Activated T-cell treated with anti-CD3 and anti-CD28 coated beads for 24 hours (primary cell): ENCODE measurements around the gene IGSF22.

Source experiments
- DNase-seq: peaks from one replicate; pipeline ENCODE4 v3.0.0-alpha.2; 2020; ENCODE audit warnings: low read depth

Gene IGSF22

DNA sequence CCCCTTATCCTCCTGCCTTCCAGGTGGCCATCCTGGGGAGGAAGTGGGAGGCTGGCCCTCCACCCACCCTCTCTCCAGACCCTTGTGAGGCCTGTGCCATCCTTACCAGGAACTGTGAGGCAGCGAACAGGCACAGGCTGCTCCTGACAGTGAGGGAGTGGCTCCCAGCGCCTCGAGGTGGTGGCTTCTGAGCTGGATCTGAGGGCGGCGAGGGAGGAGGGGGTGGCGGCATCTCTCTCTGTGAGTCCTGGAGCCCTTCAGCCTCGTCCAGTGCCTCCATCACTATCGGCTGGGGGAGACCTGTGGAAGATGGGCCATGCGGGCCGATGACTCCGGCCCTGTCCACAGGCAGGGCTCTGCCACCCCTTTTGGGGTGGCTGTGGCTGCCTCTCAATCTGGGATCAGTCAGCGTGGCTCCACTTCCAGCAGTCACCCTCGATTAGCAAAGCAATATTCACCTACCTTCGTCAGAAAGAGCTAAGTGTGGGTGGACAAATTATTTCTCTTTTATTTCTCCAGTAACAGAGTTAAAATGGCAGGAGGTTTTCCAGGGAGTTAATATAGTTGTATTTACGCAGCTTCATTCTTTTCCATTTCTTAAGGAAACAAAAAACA, 18.0 kb upstream of the IGSF22 start:
- DNase-seq = no peak

DNA sequence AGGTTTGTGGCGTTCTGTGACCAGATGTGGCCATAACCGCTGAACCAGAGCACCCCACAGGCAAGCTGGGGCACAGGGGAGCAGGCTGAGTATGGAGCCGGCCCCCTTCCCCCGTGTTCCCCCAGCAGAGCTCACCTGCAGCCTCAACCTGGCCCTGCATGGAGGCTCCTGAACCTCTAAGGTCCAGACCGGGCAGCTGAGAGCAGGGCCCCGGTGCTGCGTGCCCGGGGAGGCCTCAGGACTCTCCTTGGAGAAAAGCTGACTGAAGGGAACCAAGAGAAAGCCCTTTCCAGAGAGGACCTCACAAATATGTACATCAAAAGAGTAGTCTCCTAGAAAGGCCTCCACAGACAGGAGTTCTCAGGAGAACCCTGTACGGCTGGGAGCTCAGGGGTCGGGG, 17.4 kb upstream of the IGSF22 start:
- no peak for DNase-seq

DNA sequence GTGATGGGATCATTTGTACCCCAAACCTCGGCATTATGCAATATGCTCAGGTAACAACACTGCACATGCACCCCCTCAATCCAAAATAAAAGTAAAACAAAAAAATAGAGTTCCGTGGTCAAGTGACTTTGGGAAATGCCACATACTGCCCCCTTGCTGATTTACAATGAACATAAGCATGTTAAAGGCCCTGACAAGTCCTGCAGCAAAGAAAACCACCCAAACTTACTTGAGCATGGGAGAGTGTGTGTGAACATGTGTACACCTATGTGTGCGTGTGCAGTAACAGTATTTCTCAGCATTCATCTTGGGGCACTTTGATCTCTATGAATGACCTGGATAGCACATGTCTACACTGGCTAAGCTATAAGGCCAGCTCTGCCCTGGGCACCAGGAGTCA, 15.8 kb upstream of the IGSF22 start:
- DNase-seq = no peak

DNA sequence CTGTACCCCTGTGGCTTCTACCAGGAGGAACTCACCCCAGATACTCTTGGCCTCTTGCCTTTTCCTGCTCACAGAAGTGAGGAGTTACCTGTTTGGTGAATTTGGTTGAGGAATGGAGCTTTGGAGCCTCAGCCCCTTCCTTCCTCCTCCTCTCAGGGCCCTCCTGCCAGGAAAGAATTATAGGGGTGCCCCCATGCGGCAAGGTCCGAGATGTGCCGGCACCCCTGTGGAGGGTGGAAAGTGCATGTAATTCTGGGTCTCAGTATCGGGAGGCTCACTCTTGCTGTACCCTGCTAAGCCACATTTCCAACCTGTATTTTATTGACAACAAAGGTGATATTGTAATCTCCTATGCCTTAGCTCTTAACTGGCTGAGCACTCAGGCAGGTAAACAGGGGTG, 13.7 kb upstream of the IGSF22 start:
- no peak for DNase-seq

DNA sequence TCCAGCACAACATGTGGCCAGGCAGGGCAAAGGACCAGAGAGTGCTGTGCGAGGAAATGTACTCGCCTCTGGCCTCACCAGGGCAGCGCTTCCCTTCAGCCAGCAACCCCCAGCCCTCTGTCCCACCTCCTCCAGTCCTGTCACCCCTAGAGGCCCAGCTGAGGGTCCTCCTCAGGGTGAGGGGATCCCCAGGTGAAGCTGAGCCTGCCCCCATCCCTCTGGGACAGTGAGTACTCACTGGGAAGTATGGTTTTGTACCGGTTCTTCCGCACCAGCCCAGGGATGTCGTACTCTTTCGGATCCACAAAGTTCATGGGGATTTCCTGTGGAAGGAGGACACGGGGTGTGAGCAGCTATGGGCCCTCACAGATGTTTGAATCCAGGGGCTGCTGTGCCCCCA, 11.7 kb upstream of the IGSF22 start:
- no peak for DNase-seq

DNA sequence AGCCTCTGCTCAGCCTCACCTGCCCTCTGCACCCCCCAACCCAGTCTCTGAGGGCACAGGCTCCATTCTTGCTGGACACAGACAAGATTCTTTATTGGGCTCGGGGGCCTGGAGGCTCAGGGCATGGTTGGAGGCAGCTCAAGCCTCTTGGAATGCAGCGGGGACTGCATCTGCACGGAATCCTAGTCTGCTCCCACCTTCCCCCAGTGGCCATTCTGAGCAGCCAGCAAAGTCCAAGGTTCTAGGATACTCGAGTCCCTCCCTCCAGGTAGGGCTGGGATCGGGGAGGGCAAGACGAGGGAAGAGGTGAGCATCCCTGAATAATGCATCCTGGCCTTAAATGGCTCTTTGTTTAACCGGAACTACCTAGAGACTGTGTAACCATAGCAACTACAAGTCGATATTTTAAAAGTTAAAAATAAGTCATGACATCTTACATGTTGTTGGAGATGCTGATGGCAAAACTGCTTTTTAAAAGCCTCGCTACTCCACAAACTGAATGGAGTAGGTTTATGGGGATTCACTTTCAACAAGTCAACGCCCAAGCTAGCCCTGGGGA, 10.7 kb upstream of the IGSF22 start:
- no peak for DNase-seq

DNA sequence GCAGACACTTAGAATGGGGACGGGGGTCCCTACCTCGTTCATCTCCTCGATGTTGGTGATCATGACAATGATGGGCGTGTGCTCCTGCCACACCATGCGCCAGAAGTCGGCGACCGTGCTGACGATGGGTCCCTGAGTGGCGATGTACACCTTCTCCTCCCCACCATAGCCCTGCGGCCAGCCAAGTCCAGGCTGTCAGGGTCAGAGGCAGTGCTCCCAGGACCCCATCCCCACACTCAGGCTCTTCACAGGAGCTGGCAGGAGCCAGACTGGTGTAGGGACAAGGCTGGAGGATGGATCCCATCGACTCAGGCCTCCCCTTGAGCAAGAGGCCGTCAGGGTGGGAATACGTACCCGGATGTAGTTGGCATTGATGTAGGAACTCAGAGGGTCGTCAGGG, 7.2 kb upstream of the IGSF22 start:
- DNase-seq = no peak

DNA sequence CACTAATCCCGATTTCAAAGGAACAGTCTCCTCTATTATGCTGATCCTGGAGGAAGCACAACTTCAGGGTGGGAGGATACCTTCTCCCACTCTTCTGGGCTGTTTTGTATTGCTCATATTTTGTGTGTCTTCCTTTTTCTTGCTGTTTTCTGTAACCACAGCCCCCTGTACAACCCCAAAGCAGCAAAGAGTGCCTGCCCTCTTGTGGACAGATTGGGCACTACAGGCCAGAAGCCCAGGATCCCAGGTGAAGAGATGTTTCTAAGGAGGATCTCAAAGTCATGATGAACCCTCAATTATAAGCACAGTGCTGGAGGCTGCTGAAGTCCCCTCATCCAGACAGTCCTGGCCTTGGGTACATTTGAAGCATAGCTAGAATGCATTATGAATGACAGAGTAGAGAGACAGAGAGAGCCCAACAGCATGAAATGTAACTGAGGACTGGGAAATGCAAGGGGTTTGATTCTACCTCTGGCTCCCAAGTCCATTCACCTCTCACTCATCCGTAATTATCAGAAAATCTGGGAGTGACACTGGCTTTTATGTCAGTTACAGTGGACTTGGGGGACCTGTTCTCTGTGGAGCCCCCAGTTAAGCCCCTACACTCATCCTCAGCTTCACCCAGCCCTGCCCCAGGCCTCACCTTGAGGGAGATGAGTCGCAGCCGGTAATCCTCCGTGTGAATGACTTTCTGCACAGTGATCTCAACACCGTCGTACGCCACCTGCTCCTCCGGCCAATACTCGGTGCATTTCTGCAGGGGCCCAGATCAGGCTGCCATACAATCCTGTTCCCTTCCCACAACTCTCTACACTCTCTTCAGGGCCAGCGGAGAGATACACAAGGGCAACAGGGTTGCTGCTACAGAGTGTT, 6.2 kb upstream of the IGSF22 start:
- DNase-seq = peak; percentile 60

DNA sequence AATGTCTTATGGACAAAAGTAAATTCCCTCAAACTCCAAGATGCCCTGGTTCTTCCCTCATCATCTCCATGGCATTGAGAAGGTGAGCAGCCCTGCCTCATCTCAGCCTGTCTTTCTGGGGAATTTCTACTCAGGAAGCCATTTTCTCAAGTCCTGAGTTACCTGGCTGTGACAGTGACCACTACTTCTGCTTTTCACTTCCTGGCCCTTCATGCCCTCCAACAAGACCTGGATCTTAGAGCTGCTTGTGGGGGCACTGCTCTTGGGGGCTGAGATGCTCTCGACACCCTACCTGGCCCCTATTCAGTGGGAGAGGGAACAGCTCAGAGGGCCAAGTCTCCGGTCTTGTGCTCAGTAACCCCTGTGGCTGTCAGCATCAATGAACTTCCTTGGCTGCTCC, 5.5 kb upstream of the IGSF22 start:
- DNase-seq = no peak

DNA sequence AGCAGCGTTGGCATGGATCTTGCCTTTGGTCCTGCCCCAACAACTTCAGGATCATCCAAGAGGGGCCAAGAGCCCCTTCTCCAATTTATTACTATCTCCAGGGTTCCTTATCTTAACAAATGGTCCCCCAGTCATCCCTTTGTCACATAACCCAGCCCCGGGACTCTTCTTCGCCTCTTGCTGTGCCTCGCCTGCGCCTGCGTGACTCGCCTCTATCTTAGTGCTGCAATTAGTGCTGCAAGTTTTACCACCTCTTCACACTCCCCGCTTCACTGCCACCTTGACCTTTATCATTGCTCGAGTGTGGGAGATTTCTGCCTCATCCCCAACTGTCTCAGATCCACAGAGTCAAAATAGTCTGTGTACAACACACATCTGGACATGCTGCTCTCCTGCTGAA, 4.0 kb upstream of the IGSF22 start:
- DNase-seq = no peak

DNA sequence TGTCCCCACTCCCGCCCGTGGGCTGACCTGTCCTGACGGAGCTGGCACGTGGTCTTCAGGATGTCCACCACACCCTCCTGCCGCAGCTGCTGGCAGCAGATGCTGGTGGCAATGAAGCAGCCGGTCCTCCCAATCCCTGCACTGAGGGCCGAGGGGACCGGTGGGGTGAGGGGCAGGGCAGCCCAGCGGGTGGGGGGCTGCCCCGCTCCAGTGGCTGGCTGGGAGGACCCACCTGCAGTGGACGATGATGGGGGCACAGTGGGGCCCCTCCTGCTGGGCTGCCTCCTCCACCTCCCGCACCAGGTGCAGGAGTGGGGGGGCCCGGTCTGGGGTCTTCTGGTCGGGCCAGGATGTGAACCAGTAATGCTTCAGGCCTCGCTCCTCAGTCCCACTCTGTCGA, 3.4 kb upstream of the IGSF22 start:
- DNase-seq = no peak

DNA sequence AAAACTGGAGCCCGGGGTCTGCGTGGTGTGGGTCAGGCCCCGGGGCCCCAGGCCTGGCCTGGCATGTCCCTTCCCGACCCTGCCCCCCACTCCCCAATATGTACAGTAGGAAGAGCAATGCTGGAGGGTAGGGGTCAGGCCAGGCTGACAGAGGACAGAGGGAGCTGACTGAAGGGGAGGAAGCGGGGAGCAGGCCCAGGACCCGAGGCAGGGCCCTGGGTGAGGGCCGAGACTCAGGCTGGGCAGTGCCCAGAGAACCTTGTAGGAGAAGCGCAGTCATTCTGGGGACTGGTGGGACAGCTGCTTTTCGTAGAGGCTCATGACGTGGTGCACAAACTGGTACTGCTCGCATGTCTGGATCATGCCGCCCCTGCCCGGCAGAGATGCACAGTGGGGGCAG, 2.7 kb upstream of the IGSF22 start:
- no peak for DNase-seq

DNA sequence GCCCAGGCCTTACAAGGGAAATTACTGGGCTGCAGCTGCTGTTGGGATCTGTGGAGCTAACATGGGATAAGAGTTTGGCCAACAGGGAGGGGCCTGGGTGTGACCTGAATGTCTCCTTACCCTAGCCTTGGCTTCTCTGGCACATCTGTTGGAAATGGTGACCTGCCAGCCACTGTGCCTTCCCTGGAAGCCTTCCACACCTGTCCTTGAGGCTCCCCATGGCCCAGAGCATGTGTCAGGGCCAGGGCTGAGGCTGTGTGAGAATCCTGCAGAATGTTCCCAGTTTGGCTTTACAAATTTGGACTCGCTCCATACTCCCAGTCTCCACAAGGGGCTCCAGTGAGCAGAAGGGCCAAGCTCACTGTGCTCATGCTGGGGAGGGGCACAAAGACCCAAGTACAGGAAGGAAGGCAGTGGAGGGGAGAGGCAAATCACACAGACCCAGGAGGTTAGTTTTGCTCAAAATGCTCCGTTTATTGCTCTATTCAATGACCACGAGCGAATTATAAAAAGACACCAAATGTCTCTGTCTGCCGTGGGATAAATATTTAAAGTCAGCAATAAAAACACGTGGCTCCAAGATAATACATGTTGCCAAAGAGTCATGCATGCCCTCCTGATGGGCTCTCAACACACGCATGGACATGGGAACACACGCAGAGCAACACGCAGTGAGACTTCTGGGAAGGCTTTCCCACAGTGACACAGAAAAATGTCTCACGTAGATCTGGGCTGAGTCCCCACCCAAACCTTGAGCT, 1.7 kb upstream of the IGSF22 start:
- peak; percentile 30 for DNase-seq

DNA sequence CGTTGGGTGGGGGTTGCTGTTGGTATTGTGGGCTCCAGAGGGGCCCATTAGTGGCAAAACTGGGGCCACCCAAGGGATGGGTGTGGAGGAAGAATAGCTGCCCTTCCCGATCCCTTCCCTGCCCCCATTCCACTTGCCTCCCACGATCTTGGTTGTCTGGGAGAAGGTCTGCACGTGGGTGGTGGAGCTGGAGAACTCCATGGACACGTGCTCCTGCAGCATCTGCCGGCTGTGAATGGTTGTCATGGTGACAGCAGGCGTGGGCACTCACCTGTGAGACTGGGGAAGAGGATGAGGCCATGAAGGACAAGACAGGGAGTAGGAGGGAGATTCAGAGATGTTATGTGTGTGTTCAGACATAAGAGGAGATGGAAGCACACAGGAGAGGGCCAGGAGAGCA, 2.0 kb downstream of the IGSF22 start:
- DNase-seq = no peak

DNA sequence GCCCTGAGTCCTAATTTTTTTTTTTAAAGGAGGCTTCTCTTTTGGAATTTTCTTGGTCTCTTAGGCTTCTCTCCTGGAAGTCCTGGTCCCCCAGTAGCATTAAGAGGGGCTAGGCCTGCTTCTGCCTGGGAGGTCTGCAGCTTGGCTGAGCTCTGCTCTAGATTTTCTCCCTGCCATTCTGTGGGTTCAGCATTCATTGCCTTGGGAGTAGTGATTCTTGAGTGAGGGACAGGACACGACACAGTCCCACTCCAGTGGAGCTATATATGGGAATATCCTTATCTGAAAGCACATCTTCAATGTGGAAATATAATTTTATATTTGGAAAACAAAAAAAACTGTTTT, 3.7 kb downstream of the IGSF22 start:
- no peak for DNase-seq

DNA sequence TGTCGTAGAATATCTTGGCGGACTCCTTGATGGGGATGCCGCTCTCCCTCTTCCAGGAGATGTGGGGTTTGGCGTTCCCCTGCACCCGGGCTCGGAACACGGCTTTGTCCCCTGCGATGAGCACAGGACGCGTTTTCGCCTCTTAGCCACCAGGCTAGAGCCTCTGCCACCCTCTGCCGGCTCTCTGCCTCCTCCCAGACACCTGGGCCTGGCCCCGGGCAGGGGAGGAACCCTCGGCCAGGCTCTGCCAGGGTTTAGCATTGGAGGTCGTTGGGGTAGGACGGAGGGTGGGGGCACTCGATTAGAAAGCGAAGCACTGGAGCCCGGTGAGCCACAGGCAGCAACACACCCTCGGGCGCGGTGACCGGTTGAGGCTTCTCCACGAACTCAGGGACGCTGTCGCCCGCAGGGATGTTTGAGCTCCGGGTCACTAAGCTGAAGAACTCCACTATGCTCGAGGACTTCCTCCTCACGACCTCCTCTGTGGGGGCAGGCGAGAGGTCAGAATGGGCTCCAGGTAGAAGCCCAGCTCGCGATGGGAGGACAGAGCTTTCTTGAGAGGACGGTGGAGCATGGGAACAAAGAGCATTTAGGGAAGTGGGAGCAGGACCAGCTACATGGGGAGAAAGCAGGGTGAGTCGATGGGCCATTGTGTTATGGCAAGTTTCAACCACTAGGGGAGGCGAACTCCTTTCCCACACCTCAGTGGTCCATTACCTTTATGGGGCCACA, 4.3 kb downstream of the IGSF22 start:
- peak; percentile 39 for DNase-seq

DNA sequence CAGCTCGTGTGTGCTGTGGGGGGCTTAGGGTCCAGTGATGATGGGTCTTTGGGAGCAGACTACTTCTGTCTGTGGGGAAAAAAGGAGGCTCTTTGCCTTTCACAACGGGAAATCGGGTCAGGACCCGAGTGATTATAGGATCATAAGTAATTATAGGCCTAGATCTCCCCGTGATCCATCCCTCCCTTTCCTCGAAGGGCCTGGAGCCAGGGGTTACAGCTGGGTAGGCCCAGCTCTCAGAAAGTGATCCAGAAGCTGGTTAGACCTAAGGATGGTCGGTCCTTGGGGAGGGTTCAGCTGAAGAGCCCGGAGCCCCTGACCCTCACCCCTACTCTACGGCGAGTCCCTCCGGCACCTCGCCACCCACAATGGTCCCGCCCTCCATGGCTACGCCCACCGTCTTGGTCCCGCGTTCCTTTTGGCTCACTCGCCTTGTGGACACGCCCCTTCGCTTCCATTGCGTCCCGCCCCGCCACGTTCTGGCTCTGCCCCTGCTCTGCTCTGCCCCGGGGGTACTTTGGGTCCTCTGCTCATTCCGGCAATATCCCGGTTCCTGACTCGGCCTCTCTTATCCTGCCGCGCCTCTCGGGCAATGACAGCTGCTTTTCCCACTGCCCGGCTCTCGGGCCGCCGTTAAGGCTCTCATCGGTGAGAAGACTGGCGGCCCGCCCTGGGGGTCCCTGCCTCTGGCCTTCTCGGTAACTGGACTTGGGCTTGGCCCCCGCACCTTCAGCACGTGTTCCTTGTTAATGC, 5.0 kb downstream of the IGSF22 start:
- peak; percentile 78 for DNase-seq

DNA sequence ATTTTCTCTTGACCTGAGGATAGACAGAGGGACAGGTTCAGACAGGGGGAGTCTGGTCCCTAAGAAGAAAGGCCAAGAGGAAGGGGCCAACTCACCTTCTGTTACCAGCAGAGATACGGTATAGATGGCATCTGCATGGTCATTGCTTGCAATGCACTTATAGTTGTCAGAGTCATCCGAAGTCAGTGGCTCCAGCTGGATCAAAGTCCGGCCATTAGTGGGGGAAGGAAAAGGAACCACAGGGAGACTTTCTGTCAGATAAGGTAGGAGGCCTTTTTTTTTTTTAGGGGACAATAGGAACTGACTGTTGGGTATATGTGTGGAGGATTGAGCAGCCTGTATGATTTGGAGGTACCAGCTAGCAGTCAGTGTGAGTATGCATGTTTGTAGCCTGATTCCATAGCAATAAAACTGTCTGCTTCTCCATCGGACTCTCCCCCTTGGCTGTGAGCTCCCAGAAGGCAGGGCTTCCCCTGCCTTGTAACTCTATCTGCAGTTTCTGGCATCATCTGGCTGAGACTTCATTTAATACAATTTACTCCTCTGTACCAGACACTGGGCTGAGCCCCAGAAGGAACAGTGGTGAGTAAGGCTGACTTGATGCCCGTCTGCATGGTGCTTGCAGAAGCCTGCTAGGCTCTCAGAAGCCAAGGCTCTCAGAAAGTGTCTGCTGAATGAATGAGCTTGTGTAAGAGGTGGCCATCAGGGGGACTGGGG, 5.7 kb downstream of the IGSF22 start:
- no peak for DNase-seq

DNA sequence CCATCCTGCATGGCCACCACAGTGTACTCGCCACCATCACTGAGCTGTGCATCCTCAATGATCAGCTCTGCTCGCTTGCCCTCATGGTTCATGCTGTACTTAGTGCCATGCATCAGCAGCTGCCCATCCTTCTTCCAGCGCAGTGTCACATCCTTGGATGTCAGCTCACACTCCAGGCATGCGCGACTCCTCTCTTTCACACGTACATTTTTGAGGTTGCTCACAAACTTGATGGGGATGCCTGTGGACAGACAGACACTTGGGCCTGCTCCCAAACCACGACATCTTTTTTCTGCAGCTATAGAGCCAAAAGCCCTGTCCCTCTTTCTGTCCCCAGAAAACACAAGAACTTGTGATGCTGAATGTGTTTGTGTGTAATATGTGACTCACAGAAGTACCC, 10.5 kb downstream of the IGSF22 start:
- no peak for DNase-seq

DNA sequence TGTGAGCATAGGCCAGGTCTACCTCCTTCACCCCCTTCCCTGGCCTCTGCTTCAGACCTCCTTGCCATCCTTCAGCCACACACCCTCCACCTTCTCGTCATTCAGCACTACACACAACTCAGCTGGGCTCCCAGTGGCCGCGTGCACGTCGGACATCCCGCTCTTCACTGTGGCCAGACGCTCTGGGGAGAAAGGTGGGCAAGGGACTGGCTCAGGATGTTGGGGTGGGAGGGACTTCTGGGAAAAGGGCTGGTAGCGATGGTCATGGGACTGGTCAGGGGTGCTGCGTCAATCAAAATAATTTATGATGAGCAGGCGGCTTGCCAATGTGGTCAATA, 11.6 kb downstream of the IGSF22 start:
- no peak for DNase-seq
